Measurements from ENCODE around the gene DCC.

Gene DCC

DNA sequence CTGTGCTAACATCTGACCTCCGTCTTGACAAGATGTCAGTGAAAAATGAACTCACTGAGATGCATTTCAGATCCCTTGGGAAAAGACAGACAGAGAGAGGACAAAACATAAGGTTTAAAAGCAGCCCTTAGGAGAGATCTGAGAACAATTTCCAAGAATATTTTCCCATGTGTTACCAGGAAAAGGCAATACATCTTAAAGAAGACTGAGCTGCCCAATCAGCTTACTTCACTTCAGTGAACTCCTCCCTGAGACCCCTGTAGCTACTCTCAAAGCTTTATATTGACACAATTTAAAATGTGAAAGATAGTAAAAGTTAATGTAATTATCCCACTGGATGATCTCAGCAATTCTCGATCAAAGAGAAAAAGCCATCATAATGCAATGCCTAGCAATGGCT, 505.0 kb downstream of the DCC start:
- FAIRE-seq: no peak

DNA sequence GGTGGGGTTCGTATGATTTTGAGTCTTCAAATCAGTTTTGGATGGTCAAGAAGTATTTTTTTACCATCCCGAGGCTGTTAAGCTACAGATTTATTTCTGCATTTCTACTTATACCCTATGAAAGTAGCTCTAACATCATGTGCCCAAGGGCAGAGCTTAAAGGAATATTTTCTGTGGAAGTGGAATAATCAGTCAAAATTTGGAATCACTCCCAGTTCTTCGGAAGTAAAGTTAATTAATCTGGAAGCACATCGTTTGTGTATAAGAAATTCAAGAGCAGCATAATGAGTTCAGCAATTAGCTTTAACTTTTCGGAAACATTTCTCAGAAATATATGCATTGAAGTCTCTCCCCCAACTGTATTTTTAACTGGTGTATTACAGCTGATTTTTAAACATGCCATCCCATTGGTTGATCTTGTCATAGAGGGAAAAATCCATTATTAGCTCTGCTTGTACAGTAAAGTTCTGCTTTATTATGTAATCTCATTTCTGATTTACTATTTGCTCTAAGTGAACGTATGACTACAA, 510.1 kb downstream of the DCC start:
- no peak for FAIRE-seq

DNA sequence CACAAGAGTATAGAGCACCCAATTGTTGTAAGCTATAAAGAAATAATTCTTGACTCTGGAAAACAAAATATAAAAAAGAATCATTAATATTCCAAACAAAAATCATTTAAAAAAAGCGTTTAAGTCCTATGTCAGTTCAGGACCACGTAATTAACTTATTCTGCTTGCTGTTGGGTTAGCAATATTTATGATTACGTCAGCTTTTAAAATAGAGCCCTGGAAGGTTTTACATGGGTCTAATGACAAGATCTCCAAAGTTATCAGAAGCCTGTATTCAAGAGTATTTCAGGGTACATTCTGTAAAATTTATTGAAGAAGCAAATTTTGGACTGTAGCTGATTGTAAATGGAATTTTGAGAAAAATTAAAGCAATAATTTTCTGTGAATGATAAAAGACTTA, 521.6 kb downstream of the DCC start:
- no peak for FAIRE-seq

DNA sequence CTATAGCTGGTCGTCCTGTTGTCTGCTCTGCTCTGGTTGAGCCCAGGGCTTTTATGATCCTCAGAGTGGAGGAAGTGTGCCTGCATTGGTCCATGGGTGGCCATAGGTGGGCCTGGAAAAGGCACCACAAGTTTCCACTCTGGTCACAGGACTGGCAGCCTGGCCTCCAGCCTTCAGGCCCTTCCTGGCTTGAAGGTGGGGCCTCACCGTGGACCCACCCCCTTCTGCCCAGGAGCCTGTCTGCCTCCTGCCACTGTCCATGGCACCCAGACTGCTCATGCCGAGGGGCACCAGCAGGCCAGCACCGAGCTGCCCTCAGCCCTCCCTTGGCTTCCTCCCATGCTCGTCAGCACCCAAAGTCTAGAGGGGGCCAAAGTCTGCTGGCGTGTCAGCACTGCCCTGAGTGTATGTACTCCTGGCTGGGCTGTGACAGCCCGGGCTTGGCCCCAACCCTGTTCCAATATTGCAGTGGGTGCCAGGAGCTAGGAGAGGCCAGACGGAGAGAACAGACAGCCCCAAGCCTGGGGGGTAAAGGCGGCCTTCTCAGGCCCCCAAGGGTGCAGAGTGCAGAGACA, 529.4 kb downstream of the DCC start:
- no peak for FAIRE-seq

DNA sequence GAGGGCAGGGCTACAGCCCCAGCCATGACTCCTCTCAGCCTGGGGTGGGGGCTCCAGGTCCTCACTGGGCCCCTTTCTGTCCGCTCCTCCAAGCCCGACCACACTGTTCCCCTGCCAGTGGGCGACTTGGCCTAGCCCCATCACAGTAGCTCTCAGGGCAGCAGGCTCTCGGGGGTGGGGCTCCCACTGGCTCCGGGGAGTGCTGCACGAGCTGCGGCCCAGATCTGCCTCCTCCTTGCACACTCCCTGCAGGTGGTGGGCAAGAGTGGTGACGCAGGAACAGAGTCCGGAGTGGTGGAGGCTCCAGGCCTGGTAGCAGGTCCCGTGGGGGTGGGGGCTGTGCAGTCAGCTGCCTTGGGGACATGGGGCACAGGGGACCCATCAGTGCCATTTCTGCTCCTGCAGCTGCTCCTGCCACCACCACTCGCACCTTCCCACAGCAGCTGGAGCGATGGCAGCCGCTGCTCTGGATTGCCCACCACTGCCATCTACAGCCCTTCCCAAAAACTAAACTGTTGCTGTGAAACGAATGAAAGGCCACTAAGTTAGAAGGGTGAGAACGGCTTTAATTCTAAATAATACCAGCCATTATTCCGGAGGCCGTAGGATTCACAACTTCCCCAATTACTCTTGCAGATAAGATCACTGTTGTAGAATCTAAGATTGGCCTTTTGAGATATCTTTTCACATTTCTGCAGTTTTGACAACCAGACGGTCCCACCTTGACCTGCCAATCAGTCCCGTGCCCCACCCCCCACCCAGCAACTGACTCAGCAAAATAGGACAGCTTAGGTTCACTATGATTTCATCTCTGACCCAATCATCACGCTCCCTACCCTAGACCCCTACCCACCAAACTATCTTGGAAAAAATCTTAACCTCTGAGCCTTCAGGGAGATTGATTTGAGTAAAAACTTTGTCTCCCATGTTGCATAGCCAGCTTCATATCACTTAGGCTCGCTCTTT, 530.2 kb downstream of the DCC start:
- no peak for FAIRE-seq

- FAIRE-seq: no peak
These were observed 534.8 kb downstream of the DCC start for GRCh38 chr18:52874774-52875173.

DNA sequence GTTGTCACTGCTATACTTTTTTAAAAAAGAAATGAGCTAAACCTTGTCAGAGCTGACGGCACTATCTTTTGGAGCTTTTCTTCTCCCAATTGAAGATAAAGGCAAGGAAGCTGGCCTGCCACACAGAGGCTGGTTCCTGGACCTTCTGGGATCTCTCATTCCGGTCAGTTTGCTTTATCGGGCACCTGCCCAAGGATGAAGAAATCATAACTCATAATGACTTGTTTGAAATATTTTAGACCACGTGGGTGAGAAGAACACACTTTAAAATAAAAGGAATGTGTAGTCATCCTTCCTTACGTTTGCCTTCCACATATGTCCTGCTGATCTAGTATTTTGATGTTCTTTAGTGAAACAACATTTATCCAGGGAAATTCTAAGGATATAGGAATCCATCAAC, 535.7 kb downstream of the DCC start:
- no peak for FAIRE-seq

- FAIRE-seq: no peak
These were observed 548.0 kb downstream of the DCC start for GRCh38 chr18:52888014-52888413.

GRCh38 chr18:52894801-52895200, 554.8 kb downstream of the DCC start:
- FAIRE-seq: no peak

GRCh38 chr18:52897611-52898484, 557.9 kb downstream of the DCC start:
- FAIRE-seq: no peak

GRCh38 chr18:52898485-52899058, 558.6 kb downstream of the DCC start:
- no peak for FAIRE-seq

GRCh38 chr18:52902188-52902587, 562.2 kb downstream of the DCC start:
- FAIRE-seq: no peak

DNA sequence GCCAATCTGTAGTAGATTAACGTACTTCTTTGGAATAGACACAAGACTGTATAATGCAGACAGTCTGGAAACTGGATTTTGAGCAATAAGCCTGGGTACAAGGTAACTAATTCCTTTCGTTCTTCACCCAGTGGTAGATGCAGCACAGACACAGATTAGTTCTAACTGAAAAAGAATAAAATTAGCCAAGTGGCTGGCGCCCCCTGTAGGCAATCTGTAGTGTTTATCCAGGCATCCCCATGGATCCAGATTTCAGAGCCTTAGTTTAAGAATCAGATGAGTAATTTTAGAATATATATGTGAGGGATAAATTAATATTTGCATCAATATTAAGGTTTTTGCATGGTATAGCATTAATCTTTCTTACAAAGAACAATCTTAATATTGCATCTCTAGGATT, 563.9 kb downstream of the DCC start:
- no peak for FAIRE-seq

DNA sequence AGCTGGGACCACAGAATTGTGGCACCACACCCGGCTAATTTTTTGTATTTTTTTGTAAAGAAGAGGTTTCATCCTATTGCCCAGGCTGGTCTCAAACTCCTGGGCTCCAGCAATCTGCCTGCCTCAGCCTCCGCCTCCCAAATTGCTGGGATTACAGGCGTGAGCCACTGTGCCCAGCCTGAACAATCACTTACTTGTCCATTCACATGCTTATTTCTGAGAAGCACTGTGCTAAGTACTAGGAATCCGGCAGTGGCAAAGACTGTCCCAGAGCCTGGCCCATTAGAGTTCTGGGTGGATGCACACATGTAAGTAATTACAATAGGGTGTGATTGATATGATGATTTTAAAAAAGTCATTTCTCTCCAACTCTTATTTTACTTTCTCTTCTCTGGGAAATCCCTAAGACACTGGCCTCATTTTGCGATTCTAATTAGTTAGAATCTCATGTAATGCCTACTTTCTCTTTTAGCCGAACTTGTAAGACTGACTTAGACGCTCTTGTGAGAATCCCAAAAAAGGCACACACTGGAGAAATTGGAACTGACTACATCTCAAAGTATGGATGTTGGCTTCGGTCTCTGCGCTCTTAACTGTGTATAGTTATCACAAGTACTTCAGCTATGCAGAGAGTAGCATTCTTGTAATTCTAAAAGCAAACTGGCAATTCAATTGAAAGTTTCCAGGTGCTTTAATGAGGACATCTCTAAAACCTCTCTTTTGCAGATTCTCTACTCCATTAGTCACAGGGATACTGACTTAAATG, 567.7 kb downstream of the DCC start:
- FAIRE-seq: no peak

GRCh38 chr18:52914148-52914547, 574.2 kb downstream of the DCC start:
- FAIRE-seq: no peak

DNA sequence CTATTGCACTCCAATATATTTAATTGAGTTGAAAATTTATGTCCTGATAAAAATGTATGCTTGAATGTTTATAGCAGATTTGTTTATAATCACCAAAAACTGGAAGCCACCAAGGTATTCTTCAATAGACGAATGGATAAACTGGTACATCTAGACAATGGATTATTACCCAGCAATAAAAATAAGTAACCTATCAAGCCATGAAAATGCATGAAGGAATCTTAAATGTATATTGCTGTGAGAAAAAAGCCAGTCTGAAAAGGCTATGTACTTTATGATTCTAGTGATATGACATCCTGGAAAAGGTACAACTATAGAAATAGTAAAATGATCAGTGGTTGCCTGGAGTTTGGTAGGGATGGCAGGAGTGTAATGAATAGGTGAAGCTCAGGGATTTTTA, 580.7 kb downstream of the DCC start:
- FAIRE-seq: no peak

- FAIRE-seq: no peak
These were observed 593.4 kb downstream of the DCC start for GRCh38 chr18:52933356-52933755.

DNA sequence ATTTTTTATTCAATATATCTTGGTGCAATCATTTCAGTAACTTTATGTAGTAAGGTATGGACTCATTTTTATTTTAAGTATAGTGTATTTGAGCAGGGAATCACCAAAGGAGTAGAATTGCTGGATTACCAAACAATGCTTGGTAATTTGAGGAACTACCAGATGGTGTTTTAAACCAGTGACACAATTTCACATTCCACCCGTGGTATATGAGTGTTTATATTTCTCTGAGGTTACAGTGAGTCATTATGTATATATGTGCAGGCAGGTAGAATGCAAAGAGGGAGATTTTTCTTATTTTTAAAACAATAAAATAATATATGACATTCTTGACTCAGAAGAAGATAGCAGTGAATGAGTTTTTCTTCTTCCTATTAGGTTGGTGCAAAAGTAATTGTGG, 596.9 kb downstream of the DCC start:
- FAIRE-seq: no peak

DNA sequence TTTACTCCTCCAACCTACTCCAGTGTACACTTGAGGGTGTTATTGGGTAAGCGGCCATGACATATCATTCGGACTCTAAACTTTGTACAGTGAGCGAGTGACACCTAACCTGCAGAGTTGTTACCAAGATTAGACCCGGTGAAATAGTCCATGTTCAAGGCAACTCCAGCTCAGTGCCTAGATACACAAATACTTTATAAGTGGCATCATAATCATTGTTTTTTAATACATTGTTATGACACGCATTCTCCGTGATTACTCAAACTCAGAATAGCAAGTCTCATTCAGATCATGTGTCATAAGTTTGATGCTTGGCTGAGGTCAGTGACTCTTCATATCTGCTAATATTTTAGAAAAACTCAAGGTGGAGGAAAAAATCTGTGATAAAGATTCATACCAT, 597.8 kb downstream of the DCC start:
- FAIRE-seq: no peak

DNA sequence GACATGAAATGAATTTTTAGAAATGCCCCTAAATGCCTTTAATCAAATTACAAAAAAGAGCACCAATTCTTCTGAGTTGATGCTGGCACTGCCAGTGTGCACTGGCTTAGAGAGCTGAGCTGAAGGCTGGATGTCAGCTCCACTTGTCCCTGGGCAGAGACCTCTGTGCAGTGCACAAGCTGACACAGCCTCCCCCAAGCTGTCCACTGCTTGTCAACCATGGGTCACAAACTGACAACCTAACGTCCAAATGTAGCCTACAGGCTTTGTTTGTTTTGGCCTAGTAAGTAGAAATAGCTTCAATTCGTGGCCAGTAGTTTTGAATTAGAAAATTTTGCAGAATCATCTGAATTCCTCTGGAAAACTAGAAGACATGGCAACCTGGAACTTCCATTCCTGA, 605.6 kb downstream of the DCC start:
- FAIRE-seq: no peak

DNA sequence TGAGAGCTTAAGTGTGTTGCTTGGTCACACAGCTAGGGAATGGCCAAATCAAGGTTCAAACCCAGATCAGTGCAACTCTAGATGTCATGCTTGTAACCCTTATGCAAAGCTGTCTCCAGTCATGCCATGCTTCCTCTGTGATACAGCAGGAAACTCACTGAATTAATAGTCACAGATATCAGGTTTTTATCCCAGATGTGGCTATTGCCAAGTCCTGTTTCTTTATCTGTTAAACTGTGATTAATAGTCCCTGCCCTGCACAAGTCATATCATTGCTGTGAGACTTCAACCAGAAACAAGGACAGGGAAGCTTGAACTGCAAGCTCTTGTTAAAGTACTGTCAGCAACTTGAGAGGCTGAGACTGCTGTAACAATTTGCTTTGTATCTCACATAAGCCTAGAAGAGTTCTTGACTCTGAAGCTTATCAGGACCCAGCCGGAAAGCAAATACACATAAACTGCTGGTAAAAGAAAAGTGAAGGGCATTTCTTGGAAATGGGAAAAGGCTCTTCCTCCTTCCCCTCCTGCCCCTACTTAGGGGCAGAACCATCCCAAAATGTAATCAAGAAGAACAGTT, 609.0 kb downstream of the DCC start:
- FAIRE-seq: no peak

GRCh38 chr18:52950155-52950554, 610.2 kb downstream of the DCC start:
- no peak for FAIRE-seq

All from TTC549 (cell line).